ENCODE data around the gene ZNF513.

DNA sequence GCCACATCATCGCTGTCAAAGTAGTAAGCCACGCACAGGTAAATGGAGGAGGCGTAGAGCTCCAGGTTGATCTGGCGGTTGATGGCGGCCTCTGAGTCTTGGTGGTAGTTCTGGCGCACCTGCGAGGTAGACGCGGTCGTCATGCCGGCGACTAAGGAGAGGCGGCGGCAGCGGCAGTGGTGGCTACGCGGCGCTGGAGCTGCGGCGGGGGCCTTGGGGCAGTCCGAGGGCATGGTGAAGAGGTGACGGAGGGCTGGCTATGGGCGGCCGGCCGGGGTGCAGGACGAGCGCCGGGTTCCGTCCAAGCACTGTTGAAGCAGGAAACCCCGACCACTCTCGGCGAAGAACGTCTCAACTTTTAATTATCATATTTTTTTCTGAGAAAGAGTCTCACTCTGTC lies 12.7 kb upstream of the ZNF513 start:
- no peak for TF ChIP-seq POLR2A (IDR thresholded peaks at IDR 0.05; ENCODE audit: low read length)
- TF ChIP-seq, protein P1, sequence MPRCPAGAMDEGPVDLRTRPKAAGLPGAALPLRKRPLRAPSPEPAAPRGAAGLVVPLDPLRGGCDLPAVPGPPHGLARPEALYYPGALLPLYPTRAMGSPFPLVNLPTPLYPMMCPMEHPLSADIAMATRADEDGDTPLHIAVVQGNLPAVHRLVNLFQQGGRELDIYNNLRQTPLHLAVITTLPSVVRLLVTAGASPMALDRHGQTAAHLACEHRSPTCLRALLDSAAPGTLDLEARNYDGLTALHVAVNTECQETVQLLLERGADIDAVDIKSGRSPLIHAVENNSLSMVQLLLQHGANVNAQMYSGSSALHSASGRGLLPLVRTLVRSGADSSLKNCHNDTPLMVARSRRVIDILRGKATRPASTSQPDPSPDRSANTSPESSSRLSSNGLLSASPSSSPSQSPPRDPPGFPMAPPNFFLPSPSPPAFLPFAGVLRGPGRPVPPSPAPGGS (IDR thresholded peaks at IDR 0.05), result no peak
- no peak for TF ChIP-seq CTCF (IDR thresholded peaks at IDR 0.05)
- no peak for TF ChIP-seq REST (IDR thresholded peaks at IDR 0.05)
- TF ChIP-seq RNF2 (IDR thresholded peaks at IDR 0.05; ENCODE audit: borderline replicate concordance, low read depth), result no peak
- TF ChIP-seq POLR2AphosphoS2 (conservative IDR thresholded peaks at IDR 0.05; ENCODE audit: low read length), result no peak
- no peak for TF ChIP-seq NFE2L2 (conservative IDR thresholded peaks at IDR 0.05; ENCODE audit: low read length)
- TF ChIP-seq MAZ (IDR thresholded peaks at IDR 0.05; ENCODE audit: borderline replicate concordance, low read depth, low read length), result no peak
- no peak for TF ChIP-seq MYC (IDR thresholded peaks at IDR 0.05; ENCODE audit: borderline replicate concordance, low read length)

All from A549 (cell line).